Parathyroid adenoma (tissue), 2 donors: Measurements from ENCODE around the gene PLEKHA1.
A peak's percentile ranks its signal among the peaks of the same experiment; 100 is the strongest.

Experiments used
- H2AFZ ChIP-seq: fragments of 300-600 bp; sonication (generic); one replicate; pipeline ENCODE4 v1.7.0; 2017; ENCODE audit warnings: antibody characterized with exemption, mild to moderate bottlenecking
- H3K27ac ChIP-seq: fragments of 300-600 bp; sonication (generic); one replicate; pipeline ENCODE4 v1.7.0; 2017
- H3K27me3 ChIP-seq: fragments of 300-600 bp; sonication (generic); one replicate; pipeline ENCODE4 v1.7.0; 2017; ENCODE audit warnings: low read length; ENCODE audit not compliant: control insufficient read depth, insufficient read depth
- H3K36me3 ChIP-seq: fragments of 300-600 bp; sonication (generic); one replicate; pipeline ENCODE4 v1.7.0; 2017; ENCODE audit warnings: low read length; ENCODE audit not compliant: control insufficient read depth, insufficient read depth
- H3K4me1 ChIP-seq: fragments of 300-600 bp; sonication (generic); one replicate; pipeline ENCODE4 v1.7.0; 2017; ENCODE audit warnings: control low read depth
- H3K4me2 ChIP-seq: fragments of 300-600 bp; sonication (generic); one replicate; pipeline ENCODE4 v1.7.0; 2017; ENCODE audit warnings: low read length
- H3K4me3 ChIP-seq: fragments of 300-600 bp; sonication (generic); one replicate; pipeline ENCODE4 v1.7.0; 2017; ENCODE audit warnings: low read depth, low read length
- H3K79me2 ChIP-seq: fragments of 300-600 bp; sonication (generic); one replicate; pipeline ENCODE4 v1.7.0; 2017; ENCODE audit warnings: control low read depth
- H3K9ac ChIP-seq: fragments of 300-600 bp; sonication (generic); one replicate; pipeline ENCODE4 v1.7.0; 2017; ENCODE audit warnings: mild to moderate bottlenecking
- H3K9me3 ChIP-seq: fragments of 300-600 bp; sonication (generic); one replicate; pipeline ENCODE4 v1.7.0; 2017; ENCODE audit warnings: low read length; ENCODE audit not compliant: control insufficient read depth
- CTCF ChIP-seq: fragments of 300-600 bp; sonication (generic); IDR thresholded peaks from one replicate; pipeline ENCODE4 v1.7.0; 2017; ENCODE audit warnings: antibody characterized with exemption, mild to moderate bottlenecking
- donor health status: primary hyperparathyroidism.

Gene PLEKHA1

GRCh38 chr10:122338609-122339441 lies 35.7 kb upstream of the PLEKHA1 start:
- H2AFZ ChIP-seq, result no peak overlapping the region
- no peaks in the 10 kb centered on the region for H3K27me3 ChIP-seq
- H3K79me2 ChIP-seq, result no peaks in the 10 kb centered on the region
- no peak for TF ChIP-seq CTCF
- H3K27ac ChIP-seq, result no peak overlapping the region
- H3K4me1 ChIP-seq, result no peaks in the 10 kb centered on the region
- H3K9me3 ChIP-seq, result no peaks in the 10 kb centered on the region
- H3K36me3 ChIP-seq, result no peaks in the 10 kb centered on the region
- H3K4me3 ChIP-seq, result no peak overlapping the region
- no peak overlapping the region for H3K4me2 ChIP-seq
- no peak overlapping the region for H3K9ac ChIP-seq

- no peak for TF ChIP-seq CTCF
- Histone ChIP-seq H3K27ac (no peak overlapping the region), H3K9ac (no peak overlapping the region), H3K36me3 (no peaks in the 10 kb centered on the region), H3K79me2 (no peaks in the 10 kb centered on the region), H3K9me3 (no peaks in the 10 kb centered on the region), H3K4me3 (no peak overlapping the region), H3K4me2 (no peak overlapping the region), H3K27me3 (no peaks in the 10 kb centered on the region), H2AFZ (no peak overlapping the region), H3K4me1 (no peaks in the 10 kb centered on the region)
Measured at GRCh38 chr10:122341141-122341810, 33.2 kb upstream of the PLEKHA1 start.

- Histone ChIP-seq H3K79me2 (no peaks in the 10 kb centered on the region), H3K27ac (no peak overlapping the region), H3K4me3 (no peak overlapping the region), H3K4me1 (no peaks in the 10 kb centered on the region), H3K27me3 (no peaks in the 10 kb centered on the region), H2AFZ (no peak overlapping the region), H3K9ac (no peak overlapping the region), H3K4me2 (no peak overlapping the region), H3K9me3 (no peaks in the 10 kb centered on the region), H3K36me3 (no peaks in the 10 kb centered on the region)
- peak; percentile 70 for TF ChIP-seq CTCF
Measured at GRCh38 chr10:122342293-122343134, 32.0 kb upstream of the PLEKHA1 start.

GRCh38 chr10:122343135-122343800 lies 31.2 kb upstream of the PLEKHA1 start:
- H3K27ac ChIP-seq, result no peak overlapping the region
- H2AFZ ChIP-seq, result no peak overlapping the region
- no peaks in the 10 kb centered on the region for H3K27me3 ChIP-seq
- no peaks in the 10 kb centered on the region for H3K79me2 ChIP-seq
- no peaks in the 10 kb centered on the region for H3K9me3 ChIP-seq
- H3K4me2 ChIP-seq, result no peak overlapping the region
- no peaks in the 10 kb centered on the region for H3K36me3 ChIP-seq
- no peak for TF ChIP-seq CTCF
- H3K4me3 ChIP-seq, result no peak overlapping the region
- H3K9ac ChIP-seq, result no peak overlapping the region
- H3K4me1 ChIP-seq, result no peaks in the 10 kb centered on the region
